Caco-2 (cell line): ENCODE results near the gene PRDM5. TPM values are rescaled to one million over a fixed set of nuclear protein-coding genes. Genes with fewer than 3 reads are reported as not detected.

Source experiments
- BruUV-seq: library from RNA; stranded (reverse); fragments of 400-500 nt; replicated peaks from 2 replicates; lab custom pipeline; 2021; lab: Mats Ljungman, UMichigan
- CTCF ChIA-PET: fragments of 300-600 bp; sonication (Branson Sonifier 250); formaldehyde crosslinking; loops from one replicate; lab custom pipeline; 2022; ENCODE audit warnings: antibody characterized with exemption; lab: Charles Lee
- POLR2A ChIA-PET: fragments of 300-600 bp; sonication (Branson Sonifier 250); formaldehyde crosslinking; loops from one replicate; lab custom pipeline; 2022; ENCODE audit warnings: antibody characterized with exemption; lab: Charles Lee
- DNase-seq, 2 experiments: peaks; one replicate each; pipeline versions ENCODE4 v3.0.0 to v3.0.0-alpha.2; 2020 to 2022
- H3K27me3 ChIP-seq: replicated peaks from 2 replicates; pipeline ENCODE4 v1.6.0; 2011; ENCODE audit warnings: low read length; ENCODE audit not compliant: control insufficient read depth, insufficient read depth
- H3K36me3 ChIP-seq: 2 replicates; pipeline ENCODE4 v1.5.1; 2011; ENCODE audit warnings: low read length; ENCODE audit not compliant: control insufficient read depth, insufficient read depth
- H3K4me1 ChIP-seq: fragments of 250-450 bp; sonication (Bioruptor Pico); 2 replicates; pipeline ENCODE4 v1.5.1; 2020; ENCODE audit warnings: mild to moderate bottlenecking
- H3K4me3 ChIP-seq: 2 replicates; pipeline ENCODE4 v1.5.1; 2011; ENCODE audit warnings: low read depth, mild to moderate bottlenecking, control low read depth, low read length
- H3K9me3 ChIP-seq: fragments of 250-450 bp; sonication (Bioruptor Pico); 2 replicates; pipeline ENCODE4 v1.5.1; 2020; ENCODE audit warnings: mild to moderate bottlenecking, moderate library complexity
- H3K27ac Mint-ChIP-seq: one replicate; pipeline ENCODE4 v1.8.0; 2022; ENCODE audit warnings: mixed read lengths; ENCODE audit not compliant: unreplicated experiment
- H3K27me3 Mint-ChIP-seq: one replicate; pipeline ENCODE4 v1.8.0; 2022; ENCODE audit warnings: mixed read lengths; ENCODE audit not compliant: insufficient read depth, unreplicated experiment
- H3K36me3 Mint-ChIP-seq: one replicate; pipeline ENCODE4 v1.8.0; 2022; ENCODE audit warnings: mild to moderate bottlenecking, mixed read lengths; ENCODE audit not compliant: insufficient read depth, unreplicated experiment
- H3K4me1 Mint-ChIP-seq: one replicate; pipeline ENCODE4 v1.8.0; 2022; ENCODE audit warnings: low read depth, mixed read lengths; ENCODE audit not compliant: unreplicated experiment
- H3K4me3 Mint-ChIP-seq: one replicate; pipeline ENCODE4 v1.8.0; 2022; ENCODE audit warnings: mild to moderate bottlenecking, moderate library complexity, mixed read lengths; ENCODE audit not compliant: unreplicated experiment
- H3K9me3 Mint-ChIP-seq: one replicate; pipeline ENCODE4 v1.8.0; 2022; ENCODE audit warnings: mixed read lengths; ENCODE audit not compliant: unreplicated experiment
- intact Hi-C: fragments of 100-400 bp; cut with micrococcal nuclease; formaldehyde crosslinking; loops from one replicate; pipeline ENCODE4 v1.10.0; 2022; ENCODE audit not compliant: unreplicated experiment
- total RNA-seq: library from RNA; stranded (reverse); gene quantifications from 2 replicates; pipeline ENCODE4 v1.2.3, GENCODE V29; 2022
- TF ChIP-seq, protein P1 (sequence below), 2 experiments: fragments of 200-600 bp in 1 of 2; IDR thresholded peaks; 1 replicate in 1 of 2; 2 replicates in 1 of 2; pipeline versions ENCODE4 v1.5.1 to v1.8.0; 2011 to 2022; ENCODE audit warnings: antibody characterized with exemption in 1 of 2, control low read depth in 1 of 2, inconsistent platforms in 1 of 2, low read depth in 1 of 2, low read length in 1 of 2, mild to moderate bottlenecking in 1 of 2, moderate library complexity in 1 of 2; ENCODE audit not compliant: insufficient read depth in 1 of 2, severe bottlenecking in 1 of 2, unreplicated experiment in 1 of 2

Gene PRDM5
- total RNA-seq, 1 experiment from 2014 or later, result 14.3 TPM

DNA sequence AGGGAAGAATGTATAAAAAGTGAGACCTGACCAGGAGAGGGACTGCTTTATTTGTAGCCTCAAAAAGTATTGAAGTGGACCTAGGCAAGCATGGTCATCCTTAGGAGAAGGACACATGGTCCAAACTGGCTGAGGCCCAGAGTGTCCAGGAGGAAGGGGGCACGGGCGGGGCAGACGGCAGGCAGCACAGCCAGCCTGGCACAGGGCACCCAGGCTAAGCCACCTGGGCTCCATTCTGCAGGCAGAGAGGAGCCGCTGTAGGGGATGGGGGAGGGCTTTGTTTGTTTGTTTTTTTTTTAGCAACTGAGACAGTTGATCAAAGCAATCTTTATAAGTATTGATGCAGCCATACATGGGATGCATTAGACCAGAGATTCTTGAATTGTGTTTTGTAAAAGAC is 188.6 kb downstream of the PRDM5 start:
- no peaks in the 10 kb centered on the region for H3K27me3 ChIP-seq
- no TSS peak for BruUV-seq
- Mint-ChIP-seq H3K36me3 (peaks cover 6% of the 10 kb centered on the region), H3K27me3 (no peaks in the 10 kb centered on the region), H3K4me3 (no peak overlapping the region), H3K9me3 (no peaks in the 10 kb centered on the region), H3K27ac (no peak overlapping the region), H3K4me1 (no peaks in the 10 kb centered on the region)
- intact Hi-C loops, result no loop called here
- H3K9me3 ChIP-seq, result no peaks in the 10 kb centered on the region
- TF ChIP-seq, protein P1, sequence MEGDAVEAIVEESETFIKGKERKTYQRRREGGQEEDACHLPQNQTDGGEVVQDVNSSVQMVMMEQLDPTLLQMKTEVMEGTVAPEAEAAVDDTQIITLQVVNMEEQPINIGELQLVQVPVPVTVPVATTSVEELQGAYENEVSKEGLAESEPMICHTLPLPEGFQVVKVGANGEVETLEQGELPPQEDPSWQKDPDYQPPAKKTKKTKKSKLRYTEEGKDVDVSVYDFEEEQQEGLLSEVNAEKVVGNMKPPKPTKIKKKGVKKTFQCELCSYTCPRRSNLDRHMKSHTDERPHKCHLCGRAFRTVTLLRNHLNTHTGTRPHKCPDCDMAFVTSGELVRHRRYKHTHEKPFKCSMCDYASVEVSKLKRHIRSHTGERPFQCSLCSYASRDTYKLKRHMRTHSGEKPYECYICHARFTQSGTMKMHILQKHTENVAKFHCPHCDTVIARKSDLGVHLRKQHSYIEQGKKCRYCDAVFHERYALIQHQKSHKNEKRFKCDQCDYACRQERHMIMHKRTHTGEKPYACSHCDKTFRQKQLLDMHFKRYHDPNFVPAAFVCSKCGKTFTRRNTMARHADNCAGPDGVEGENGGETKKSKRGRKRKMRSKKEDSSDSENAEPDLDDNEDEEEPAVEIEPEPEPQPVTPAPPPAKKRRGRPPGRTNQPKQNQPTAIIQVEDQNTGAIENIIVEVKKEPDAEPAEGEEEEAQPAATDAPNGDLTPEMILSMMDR (IDR thresholded peaks at IDR 0.05; ENCODE audit: insufficient read depth in 1 of 2, low read depth in 1 of 2, low read length in 1 of 2, severe bottlenecking in 1 of 2, unreplicated experiment in 1 of 2), result no peak
- CTCF ChIA-PET, result no interaction called here
- no peaks in the 10 kb centered on the region for H3K4me1 ChIP-seq
- POLR2A ChIA-PET, result no interaction called here
- DNase-seq, result no peak
- H3K4me3 ChIP-seq, result no peak overlapping the region
- no peaks in the 10 kb centered on the region for H3K36me3 ChIP-seq

DNA sequence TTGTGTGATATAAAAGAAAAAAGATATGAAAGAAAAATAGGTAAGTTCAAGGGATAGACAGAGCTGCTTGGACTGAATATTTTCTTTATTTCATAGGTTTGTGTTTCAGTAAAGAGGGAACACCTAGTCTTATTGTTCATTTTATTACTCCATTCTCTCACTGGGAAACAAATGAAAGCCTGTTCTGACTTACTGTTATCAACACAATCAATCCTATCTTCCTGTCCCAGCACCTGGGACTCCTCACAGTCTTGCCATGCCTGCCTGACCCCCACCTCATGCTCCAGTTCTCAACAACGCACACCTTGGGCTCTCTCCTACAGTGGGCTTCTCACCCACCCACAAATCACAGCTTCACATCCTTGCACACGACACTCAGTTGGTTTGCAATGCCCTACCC is 189.5 kb downstream of the PRDM5 start:
- DNase-seq, result no peak
- TF ChIP-seq, protein P1 (IDR thresholded peaks at IDR 0.05; ENCODE audit: insufficient read depth in 1 of 2, low read depth in 1 of 2, low read length in 1 of 2, severe bottlenecking in 1 of 2, unreplicated experiment in 1 of 2), result no peak
- Mint-ChIP-seq H3K27me3 (no peaks in the 10 kb centered on the region), H3K27ac (no peak overlapping the region), H3K4me1 (no peaks in the 10 kb centered on the region), H3K4me3 (no peak overlapping the region), H3K36me3 (peaks cover 6% of the 10 kb centered on the region), H3K9me3 (no peaks in the 10 kb centered on the region)
- ChIA-PET POLR2A (no interaction called here), CTCF (no interaction called here)
- no TSS peak for BruUV-seq
- Histone ChIP-seq H3K27me3 (no peaks in the 10 kb centered on the region), H3K4me1 (no peaks in the 10 kb centered on the region), H3K4me3 (no peak overlapping the region), H3K36me3 (no peaks in the 10 kb centered on the region), H3K9me3 (no peaks in the 10 kb centered on the region)
- intact Hi-C loops, result no loop called here

- intact Hi-C loops, result no loop called here
- H3K36me3 Mint-ChIP-seq, result peaks cover 6% of the 10 kb centered on the region
- TF ChIP-seq, protein P1 (IDR thresholded peaks at IDR 0.05; ENCODE audit: insufficient read depth in 1 of 2, low read depth in 1 of 2, low read length in 1 of 2, severe bottlenecking in 1 of 2, unreplicated experiment in 1 of 2), result no peak
- H3K27me3 ChIP-seq, result no peaks in the 10 kb centered on the region
- H3K27me3 Mint-ChIP-seq, result no peaks in the 10 kb centered on the region
- H3K4me1 Mint-ChIP-seq, result no peaks in the 10 kb centered on the region
- no peaks in the 10 kb centered on the region for H3K36me3 ChIP-seq
- H3K4me3 Mint-ChIP-seq, result no peak overlapping the region
- no peaks in the 10 kb centered on the region for H3K9me3 ChIP-seq
- H3K27ac Mint-ChIP-seq, result no peak overlapping the region
- H3K4me1 ChIP-seq, result no peaks in the 10 kb centered on the region
- no peak for DNase-seq
- H3K4me3 ChIP-seq, result no peak overlapping the region
- CTCF ChIA-PET, result no interaction called here
- POLR2A ChIA-PET, result no interaction called here
- H3K9me3 Mint-ChIP-seq, result no peaks in the 10 kb centered on the region
- BruUV-seq, result no TSS peak
Measured at GRCh38 chr4:120731561-120731960, 191.0 kb downstream of the PRDM5 start.
